GM18951 (cell line): ENCODE results near the gene KRTAP4-7.
"Not testable (repeated sequence)": the region's sequence is repeated elsewhere in the genome, so short reads cannot be mapped to it uniquely, and the experiment has no call there.

Experiments
- POLR2A ChIP-seq: IDR thresholded peaks from 4 replicates; pipeline ENCODE4 v1.6.1; 2011; ENCODE audit warnings: mild to moderate bottlenecking; ENCODE audit not compliant: insufficient read length, insufficient read depth; ENCODE audit errors: extremely low read depth
- in situ Hi-C: fragments of 300-500 bp; cut with MboI; formaldehyde crosslinking; loops from one replicate; pipeline ENCODE4 v1.12.0; 2022; ENCODE audit warnings: low sequenced_read_pairs, mixed read lengths, inconsistent platforms; ENCODE audit not compliant: unreplicated experiment

KRTAP4-7 gene

GRCh38 chr17:41118721-41119120 lies 34.8 kb downstream of the KRTAP4-7 start:
- no peak for TF ChIP-seq POLR2A

GRCh38 chr17:41119696-41120690 lies 36.0 kb downstream of the KRTAP4-7 start:
- in situ Hi-C loops: not testable (repeated sequence)

More at GRCh38 chr17:41118721-41119120, 34.8 kb downstream of the KRTAP4-7 start:
- in situ Hi-C loops: no loop called here

GRCh38 chr17:41121742-41122141 lies 37.8 kb downstream of the KRTAP4-7 start:
- no peak for TF ChIP-seq POLR2A
- in situ Hi-C loops: no loop called here

- in situ Hi-C loops: not testable (repeated sequence)
These were observed 39.5 kb downstream of the KRTAP4-7 start for GRCh38 chr17:41123292-41123990.

- in situ Hi-C loops: not testable (repeated sequence)
These were observed 40.0 kb downstream of the KRTAP4-7 start, which contains the start of gene KRTAP4-12 for GRCh38 chr17:41123991-41124371. TSS of gene KRTAP4-12 (minus strand) at chr17:41124182. CDS start at chr17:41124122, 60 bp downstream.

- in situ Hi-C loops: no loop called here
- TF ChIP-seq POLR2A: no peak
These were observed 41.1 kb downstream of the KRTAP4-7 start for GRCh38 chr17:41125064-41125463.

- no peak for TF ChIP-seq POLR2A
- in situ Hi-C loops: no loop called here
These were observed 42.5 kb downstream of the KRTAP4-7 start for GRCh38 chr17:41126412-41126811.

GRCh38 chr17:41127371-41127770 lies 43.4 kb downstream of the KRTAP4-7 start:
- in situ Hi-C loops: no loop called here
- no peak for TF ChIP-seq POLR2A

GRCh38 chr17:41131979-41132378 lies 48.0 kb downstream of the KRTAP4-7 start:
- no peak for TF ChIP-seq POLR2A
- in situ Hi-C loops: no loop called here

GRCh38 chr17:41133880-41134735 lies 50.2 kb downstream of the KRTAP4-7 start:
- in situ Hi-C loops: no loop called here
- no peak for TF ChIP-seq POLR2A
